Activated CD8-positive, alpha-beta memory T cell treated with anti-CD3 and anti-CD28 coated beads for 4 hours (primary cell): ENCODE results near the gene LEAP2.

Experiments used
- DNase-seq, 2 donors: peaks; one replicate each; pipeline ENCODE4 v3.0.0-alpha.2; 2020; ENCODE audit warnings: low read depth in 2 of 2

The LEAP2 gene, protein sequence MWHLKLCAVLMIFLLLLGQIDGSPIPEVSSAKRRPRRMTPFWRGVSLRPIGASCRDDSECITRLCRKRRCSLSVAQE

DNA sequence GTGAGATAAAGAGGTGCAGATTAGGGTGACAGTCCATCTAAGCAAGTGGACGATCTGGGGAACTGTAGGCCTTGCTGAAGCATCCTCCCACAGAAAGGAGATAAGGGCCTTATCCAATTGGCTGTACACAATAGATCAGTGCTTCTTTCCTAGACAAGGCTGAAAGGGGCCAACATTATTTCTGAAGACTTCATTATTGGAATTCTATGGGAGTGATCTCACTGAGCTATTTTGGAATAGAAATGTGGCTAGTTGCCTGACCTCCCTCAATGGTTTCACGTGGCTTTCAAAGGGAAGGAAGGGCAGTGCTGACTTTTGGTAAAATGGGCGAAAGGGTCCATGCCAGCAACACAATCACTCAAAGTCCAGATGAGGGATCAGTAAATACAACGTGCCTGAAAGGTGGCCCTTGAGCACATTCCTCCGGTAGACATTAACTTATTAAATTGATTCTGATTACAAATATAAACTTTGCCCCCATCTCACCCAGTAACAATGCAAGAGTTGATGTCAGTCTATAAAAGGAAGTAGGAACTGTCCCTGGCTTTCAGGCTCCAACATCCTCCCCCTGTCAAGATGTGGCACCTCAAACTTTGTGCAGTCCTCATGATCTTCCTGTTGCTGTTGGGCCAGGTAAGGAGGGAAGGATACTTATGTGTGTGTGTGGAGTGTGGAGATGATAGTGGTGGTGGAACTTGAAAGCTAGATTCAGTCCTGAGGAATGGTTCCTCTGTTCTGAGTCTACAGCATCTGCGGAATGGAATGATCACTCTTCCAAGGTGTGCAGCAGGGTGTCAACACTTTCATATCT is at the start of gene LEAP2:
Gene LEAP2 (plus strand): TSS at position 550 of the 811 bp plus-strand sequence. CDS start 27 bp downstream, at position 577.
- no peak for DNase-seq

DNA sequence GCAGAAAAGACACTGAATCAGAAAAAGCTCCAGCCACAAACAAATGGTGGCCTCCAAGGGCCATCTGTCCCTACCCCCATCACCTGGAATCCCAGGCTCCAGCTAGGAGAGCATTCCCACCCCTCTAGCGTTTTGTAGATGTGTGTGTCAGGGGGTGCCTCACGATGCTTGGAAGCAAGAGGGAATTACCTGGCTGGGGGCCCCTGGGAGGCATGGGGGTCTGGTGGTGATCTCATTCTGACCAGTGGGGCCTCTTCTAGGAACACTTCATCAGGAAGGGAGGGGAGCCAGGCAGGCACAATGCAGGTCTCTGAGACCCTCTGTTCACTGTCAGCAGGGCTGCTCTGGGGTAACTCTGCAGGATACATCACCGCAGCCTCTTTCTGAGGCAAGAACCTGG is 49.0 kb upstream of the LEAP2 start:
- DNase-seq: no peak

DNA sequence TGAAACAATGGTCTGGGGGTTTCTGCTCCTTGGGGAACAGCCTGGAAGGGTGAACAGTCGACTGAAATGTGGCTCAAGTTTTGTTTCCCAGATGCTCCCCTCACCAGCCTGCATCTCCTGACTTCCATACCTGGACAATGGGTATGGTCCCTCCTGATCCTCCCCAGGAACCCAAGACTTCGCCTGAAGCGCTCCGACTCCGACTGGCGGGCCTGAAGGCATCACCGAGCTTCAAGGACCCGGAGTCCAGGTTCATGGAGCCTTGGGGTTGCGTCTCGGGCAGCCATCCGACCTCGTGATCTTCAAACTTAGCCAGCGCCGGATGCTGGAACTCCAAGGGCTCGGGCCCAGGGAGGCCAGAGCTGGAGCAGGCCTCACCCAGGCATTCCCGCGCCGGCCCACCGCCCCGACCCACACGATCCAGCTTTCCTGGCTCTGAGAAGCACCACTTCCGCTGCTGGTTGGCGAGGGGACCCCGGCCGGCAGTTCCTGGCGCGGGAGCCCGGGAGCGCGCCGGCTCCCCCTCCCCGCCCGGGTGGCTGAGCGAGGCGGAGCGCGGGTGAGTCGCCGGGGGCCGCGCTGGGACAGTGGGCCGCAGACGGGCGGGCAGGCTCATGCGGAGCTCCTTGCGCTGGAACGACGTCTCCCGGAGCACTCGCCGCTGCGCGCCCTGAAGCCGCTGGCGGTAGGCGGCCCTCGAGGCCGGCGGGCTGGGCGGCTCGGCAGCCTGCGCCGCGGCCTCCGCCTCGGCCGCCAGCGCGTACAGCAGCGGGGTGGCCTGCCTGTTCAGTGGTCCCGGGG is 48.2 kb upstream of the LEAP2 start:
- DNase-seq: no peak

DNA sequence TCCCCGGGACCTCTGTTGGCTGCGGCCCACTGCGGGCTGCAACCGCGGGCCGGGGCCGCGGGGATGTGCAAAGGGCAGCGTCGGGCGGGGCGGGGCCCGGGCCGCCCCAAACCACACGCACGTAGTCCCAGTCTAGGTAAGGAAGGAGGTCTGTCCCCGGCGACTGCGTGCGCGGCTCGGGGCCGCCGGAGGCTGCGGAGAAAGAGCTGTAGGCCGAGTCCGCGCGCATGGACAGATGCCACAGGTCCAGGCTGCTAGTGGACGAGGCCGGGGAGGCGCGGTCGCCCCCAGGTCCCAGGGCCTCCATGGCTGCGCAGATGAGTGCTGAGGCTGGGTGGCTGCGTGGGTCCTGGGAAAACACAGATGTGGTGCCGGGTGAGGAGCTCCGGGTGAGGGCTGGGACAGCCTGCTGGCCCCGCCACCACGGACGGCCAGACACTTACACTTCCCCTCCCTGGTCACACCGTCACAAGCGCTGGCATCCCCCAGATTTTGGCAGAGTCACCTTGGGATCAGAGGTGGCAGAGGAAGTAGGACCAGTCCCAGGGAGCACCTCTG is 47.6 kb upstream of the LEAP2 start:
- no peak for DNase-seq

DNA sequence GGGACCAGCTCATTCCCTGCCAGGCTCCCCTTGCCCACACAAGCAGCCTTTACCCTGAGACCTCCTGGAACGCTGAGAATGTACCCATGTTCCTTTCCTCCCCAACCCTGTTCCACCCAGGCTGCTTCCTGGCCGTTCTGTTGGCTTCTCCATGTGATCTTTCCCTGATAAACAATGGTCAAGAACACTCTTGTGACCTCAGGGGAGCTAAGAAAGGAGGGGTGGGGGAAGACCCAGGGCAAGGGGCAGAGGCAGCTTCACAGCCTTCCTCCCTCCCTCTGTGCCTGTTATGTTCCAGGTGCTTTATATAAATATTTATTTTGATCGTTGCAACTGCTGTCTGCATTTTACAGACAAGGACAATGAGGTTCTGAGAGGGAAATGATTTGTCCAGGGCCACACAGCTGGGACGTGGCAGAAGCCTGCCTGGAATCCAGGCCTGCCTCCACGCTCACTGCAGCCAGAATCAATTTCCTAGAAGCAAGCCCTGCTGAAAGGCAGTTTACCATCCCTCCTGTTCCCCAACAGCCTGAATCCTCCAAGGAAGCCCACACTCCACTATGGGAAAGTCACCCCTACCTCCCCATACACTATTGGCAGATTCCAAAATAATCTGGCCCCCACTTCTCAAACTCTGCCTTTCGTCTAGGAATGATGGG is 46.9 kb upstream of the LEAP2 start:
- no peak for DNase-seq

DNA sequence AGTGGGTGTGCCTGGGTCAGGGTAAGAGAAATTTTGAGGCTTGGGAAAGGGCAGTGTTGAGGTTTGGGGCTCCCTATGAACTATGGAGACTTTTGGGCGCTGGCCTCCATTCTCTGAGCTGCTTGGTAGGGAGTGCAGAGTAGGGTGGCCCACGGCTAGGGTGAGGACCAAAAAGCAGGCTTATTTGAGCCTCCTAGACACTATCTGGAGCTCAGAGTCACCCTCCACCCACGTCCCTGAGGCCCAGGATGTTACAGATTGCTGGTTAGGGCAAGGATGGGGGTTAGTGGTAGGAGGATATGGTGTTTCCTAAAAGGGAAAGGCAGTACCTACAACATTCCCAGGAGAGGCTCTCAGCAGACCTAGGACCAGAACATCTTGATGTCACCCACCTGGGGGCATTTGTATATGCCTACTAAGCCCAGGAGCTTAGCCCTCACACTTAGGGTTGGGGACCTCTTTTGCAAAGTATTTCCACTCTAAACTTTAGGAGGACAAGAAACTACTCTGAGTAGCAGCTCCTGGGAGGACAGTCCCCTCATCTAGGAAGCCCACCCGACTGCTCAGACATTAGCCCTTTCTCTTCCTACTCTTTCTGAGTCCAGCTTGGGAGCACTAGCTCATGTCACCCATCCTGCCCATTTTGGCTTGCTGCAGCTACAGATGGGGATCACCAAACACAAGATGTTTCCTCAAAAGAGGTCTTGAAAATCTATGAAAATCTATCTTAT is 45.4 kb upstream of the LEAP2 start:
- DNase-seq: no peak

DNA sequence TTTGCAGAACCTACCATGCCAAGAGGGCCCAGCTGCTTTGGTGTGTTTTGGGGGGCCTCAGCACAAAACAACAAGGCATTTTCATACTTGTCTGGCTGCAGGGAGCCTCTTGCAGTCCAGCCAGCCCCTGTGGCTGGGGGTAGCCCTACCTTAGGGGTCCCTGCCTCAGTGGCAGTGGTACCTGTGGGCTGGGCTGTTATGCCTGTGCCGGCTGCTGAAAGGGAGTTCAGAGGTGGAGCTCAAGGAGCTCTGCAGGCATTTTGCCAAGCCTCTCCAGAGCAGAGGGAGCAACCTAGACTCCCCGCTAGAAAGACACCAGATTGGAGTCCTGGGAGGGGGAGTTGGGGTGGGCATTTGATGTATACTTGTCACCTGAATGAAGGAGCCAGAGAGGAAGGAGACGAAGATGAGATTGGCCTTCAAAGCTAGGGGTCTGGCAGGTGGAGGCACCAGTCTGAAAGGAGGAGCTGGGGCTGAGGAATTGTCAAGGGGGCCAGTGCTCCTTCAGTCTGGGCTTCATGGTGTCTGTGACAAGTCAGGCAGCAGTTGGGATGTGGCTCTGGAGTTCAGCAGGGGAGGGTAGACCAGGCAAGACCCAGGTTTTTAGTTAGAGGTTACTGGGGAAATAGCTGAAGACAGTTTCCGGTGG is 44.5 kb upstream of the LEAP2 start:
- DNase-seq: no peak

DNA sequence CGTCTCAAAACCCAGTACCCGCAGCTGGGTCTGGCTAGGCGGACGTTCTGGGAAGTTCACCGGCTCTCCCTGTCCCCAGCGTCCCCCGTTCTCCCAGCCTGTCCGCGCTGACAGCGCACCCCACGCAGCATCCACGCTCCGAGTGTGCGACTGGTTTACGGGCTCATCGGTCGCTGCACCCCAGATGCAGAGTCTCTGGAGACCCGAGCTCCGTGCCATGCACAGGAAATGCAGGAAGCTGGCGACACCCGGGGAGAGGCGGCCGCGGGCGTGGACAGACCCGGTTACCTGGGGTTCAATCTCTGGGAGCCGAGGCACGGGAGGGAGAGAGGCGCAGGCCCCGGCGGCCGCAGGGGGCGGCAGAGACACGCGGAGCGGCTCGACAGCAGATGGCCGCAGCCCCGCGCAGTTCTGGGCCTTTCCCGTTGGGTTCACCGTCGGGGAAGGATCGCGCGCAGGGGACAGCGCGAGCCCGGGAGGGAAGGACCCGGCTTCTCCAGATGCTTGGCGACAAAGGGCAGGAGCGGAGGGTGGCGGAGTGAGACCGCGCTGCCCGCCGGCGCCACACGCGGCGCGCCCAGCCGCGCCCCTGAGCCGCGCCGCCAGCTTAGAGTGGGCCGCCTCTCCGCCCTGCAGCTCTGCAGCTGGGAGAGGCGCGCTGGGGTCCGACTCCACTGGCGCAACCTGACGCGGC is 43.6 kb upstream of the LEAP2 start:
- DNase-seq: peak; percentile 28 to 49

DNA sequence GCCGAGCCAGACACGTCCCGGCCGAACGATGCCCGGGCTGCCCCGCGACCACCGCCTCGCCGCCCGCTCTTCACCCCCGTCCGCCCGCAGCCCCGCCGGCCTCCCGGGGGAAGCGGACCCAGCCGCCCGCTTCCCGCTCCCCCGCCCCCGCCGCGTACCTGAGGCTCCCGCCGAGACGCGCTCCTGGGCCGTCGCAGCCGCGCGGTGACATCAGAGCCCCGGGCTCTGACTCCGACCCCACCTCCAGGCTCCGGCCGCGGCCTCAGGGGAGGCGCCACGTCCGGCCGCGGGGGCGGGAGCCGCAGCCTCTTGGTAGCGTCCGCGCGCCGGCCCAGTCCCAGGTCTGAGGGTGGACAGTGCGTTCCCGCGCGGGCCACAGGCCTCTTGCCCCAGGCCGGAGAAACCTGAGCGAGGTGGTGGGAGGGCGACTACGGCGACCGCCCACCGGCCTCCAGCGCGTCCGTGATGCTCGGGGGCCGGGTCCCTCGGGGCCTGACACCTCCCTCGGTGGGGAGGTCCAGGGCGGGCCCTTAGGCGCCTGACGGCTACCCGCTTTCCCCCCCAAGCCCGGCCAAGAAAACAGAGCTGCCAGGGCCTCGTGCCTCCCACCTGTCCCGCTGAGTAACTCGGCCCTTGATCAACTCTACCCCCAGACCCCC is 42.9 kb upstream of the LEAP2 start, which contains the start of gene SHROOM1:
Gene SHROOM1 (minus strand): TSS at position 212 of the 659 bp plus-strand sequence. CDS start 4,507 bp downstream, outside the sequence.
- DNase-seq: no peak

DNA sequence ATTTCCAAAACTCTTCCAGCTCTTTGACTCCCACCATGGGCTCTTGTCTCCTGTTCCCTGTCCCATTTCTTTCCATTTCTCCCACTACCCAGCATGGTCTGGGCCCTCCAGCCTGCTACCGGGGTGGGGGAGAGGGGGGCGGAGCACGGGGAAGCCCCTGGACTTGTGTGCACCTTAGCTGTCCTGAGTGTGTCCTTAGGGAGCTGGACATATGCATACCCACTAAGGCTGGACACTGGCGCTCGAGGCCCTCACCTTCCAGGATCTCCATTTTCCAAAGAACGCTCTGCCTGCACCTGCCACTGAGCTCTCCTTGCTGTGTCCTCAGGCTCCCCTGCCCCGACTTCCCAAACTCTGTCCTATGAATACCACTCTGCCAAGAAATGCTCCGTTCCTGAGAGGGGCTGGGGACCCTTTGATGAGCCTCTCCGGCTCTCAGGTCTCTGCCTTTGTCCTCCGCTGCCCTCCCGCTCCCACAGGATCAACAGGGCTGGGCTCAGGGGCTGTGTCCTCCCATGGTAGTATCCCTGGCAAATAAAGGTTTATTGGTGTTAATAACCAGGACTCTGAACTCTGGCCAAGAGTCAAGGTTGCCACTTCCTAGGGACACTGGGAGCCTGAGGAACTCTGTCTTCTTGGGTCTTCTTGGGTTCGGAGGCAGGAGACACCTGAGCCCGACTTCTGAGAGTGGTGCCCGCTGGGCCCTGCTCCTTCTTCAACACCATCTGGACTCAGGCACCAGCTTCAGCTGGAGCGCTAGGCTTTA is 42.2 kb upstream of the LEAP2 start:
- DNase-seq: no peak

DNA sequence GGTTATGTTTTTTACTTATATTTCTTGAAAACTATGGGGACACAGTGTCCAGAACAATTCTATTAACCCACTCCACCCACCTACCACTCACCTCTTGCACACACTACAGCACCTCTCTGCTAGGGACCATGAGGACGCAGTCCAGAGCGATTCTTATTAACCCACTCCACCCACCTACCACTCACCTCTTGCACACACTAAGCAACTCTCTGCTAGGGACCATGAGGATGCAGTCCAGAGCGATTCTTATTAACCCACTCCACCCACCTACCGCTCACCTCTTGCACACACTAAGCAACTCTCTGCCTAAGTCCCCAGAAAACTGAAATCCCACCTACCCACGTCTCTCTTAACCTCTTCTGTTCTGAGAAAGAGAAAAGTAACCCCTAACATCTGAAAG is 40.9 kb upstream of the LEAP2 start:
- DNase-seq: no peak

DNA sequence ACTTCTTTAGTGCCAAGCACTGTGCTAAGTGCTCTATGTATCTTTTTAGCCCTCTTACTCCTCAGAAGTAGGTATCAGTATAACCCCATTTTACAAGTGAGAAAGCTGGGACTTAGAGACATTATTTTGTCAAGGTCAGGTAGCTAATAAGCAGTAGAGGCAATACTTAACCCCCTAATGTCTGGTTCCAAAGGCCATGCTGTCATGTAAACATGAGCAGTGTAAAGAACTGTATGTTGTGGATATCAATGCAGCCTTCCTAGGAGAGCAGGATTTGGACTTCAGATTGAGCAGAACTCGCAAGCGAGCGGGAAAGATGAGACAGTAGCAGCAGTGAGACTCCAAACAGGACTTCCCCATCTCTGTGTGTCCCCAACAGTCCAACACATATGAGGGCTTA is 39.4 kb upstream of the LEAP2 start:
- DNase-seq: no peak

DNA sequence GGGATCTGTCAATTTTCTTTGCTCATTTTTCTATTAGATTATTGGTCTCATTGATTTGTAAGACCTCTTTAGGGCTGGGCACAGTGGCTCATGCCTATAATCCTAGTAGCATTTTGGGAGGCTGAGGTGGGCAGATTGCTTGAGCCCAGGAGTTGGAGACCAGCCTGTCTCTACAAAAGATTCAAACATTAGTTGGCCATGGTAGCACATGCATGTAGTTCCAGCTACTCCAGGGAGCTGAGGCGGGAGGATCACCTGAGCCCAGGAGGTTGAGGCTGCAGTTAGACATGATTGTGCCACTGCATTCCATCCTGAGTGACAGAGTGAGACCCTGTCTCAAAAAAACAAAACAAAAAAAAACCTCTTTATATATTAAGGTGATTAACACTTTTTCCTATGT is 36.6 kb upstream of the LEAP2 start:
- no peak for DNase-seq

DNA sequence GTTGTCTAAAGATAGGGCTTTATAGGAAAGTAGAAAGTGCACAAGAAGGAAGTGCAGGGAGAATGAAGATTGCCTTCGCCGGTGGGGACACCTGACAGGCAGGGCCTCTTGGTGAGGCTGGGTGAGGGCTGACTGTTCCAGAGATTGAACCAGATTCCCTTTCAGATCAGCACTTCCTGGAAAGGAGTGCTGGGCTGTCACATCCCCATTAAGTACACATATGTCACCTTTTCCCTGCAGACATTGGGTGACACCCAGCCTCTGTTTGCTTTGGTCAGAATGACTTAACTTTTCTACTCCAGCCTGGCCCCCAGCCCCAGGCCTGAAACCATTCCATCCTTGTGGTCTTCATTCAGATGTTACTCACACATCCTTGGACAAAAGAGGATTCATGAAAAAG is 35.6 kb upstream of the LEAP2 start:
- DNase-seq: no peak

DNA sequence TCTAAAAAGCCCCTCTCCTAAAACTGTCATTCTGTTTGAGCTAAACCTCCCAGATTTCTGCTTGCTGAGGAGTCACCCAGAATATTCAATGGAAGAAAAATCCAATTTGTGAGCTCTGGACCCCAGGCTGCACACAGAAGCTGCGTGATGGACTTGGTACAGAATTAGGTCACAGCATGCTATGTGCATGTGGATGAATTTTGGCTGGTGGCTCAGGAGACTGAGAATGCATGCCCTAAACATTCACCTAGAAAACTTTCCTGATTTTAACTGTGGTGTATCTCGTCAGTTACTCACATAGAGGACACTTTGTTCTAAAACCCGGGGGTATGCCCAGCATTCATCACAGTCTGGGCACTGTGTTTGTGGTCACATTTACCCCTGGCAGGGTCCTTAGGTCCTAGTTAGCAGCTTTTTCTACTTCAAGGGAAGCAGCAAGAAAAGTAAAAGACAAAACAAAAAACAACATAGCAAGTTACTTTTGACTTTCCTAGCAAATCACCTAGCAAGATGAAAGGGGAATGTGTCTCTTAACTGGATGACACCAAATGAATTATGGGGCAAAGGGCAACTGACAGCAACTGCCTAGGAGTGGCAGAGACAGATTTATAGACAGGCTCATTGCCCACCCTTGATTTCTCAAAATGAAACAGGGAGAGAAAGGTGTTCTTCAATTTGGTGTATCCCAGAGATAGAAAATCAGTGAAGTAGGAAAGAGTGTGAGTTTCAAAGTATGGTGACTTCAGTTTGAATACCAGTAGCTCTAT is 34.8 kb upstream of the LEAP2 start:
- DNase-seq: no peak

DNA sequence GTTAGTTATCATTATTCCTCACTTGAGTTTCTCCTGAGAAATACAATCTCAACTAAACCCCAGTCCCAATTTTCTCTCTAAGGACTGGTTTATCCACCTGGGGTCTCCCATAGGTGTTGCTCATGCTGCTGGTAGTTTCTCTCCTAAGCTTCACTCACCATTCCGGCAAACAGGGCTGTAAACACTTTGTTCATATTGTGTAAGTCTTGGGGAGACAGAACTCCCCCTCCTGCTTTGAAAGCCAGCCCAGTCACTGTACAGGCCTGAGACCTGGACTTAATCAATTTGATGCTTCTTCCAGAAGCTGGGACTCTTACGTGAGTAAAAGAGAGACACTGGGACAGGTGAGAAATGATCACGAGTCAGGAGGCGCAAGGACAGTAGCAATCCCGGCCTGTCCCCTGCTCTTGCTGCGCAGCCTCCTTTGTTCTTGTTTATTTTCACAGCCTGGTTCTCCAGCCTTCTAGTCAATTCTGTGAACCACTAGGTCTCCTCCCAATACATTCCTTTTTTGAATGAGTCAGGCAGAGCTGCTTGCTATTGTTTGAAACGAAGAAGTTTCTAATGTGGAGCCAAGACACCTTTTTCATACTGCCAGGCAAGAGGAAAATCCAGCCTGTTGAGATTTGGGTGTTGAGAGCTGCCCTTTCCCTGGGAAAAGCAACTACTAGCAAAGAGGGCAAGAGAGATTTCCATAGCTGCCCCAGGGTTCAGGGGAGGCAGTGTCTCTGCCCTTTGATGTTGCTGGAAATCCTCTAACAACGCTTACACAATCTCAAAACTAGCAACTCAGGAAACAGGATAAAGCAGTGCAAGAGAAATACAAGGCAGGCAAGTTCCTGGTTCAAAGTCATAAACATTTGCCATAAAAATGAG is 33.8 kb upstream of the LEAP2 start:
- DNase-seq: no peak

DNA sequence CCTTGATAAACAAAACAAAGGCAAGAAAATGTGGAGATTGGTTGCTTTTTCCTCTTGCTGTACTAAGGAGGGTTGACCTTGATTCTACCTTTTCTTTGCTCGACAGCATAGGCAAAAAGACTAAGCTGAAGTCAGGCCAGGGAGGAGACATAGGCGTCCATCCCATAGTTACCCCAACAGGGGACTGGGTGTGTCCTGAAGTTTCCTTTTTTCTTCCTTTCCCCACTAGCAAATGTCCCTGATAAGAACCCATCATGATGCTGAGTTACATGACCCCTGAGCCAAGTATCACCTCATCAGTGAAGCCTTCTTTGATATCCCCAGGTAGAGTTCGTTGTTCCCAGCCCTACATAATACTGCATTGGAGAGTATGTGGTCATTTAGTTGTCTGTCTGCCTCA is 33.2 kb upstream of the LEAP2 start:
- no peak for DNase-seq
